Activated CD4-positive, alpha-beta T cell treated with anti-CD3 and anti-CD28 coated beads for 1 hour (primary cell): ENCODE results near the gene ETNK2.

Experiments used
- DNase-seq: peaks from one replicate; pipeline ENCODE4 v3.0.0-alpha.2; 2020

The ETNK2 gene, protein sequence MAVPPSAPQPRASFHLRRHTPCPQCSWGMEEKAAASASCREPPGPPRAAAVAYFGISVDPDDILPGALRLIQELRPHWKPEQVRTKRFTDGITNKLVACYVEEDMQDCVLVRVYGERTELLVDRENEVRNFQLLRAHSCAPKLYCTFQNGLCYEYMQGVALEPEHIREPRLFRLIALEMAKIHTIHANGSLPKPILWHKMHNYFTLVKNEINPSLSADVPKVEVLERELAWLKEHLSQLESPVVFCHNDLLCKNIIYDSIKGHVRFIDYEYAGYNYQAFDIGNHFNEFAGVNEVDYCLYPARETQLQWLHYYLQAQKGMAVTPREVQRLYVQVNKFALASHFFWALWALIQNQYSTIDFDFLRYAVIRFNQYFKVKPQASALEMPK

GRCh38 chr1:204151552-204152309, at the start of gene ETNK2:
Gene ETNK2 (minus strand): TSS chr1:204152044. CDS start chr1:204151852, 192 bp downstream.
- peak; percentile 43 for DNase-seq

DNA sequence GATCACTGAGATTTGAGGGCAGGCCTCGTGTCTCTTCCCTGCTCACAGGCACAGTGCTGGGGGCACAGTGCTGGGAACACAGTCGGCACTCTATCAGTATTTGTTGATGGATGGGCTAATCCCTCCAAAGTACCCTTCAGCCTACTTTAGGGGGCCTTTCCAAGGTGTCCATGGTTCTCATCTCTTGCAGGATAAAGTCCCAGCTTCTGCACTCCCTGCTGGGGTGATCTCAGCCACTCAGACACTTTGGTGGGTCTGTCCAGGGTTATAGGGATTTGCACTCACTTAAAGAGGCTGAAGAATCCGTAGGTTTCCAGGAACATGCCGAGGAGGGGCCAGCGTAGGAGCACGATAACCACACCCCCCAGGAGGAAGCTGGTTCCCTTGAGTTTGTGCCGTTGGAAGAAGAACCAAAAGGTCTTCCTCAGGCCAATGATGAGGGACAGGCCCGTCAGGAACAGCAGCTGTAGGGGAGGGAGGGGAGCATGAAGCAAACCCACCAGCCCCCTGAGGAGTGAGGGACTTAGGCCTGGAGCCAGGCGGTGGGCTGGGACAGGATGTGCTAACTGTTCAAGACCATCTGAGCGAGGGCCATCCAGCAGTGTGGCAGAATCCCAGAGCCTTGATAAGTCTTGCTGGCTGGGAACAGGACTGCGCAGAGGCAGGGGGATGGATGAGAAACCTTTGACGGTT, 49.6 kb upstream of the ETNK2 start:
- no peak for DNase-seq

- DNase-seq = no peak
Measured at GRCh38 chr1:204199579-204199978, 47.7 kb upstream of the ETNK2 start.

DNA sequence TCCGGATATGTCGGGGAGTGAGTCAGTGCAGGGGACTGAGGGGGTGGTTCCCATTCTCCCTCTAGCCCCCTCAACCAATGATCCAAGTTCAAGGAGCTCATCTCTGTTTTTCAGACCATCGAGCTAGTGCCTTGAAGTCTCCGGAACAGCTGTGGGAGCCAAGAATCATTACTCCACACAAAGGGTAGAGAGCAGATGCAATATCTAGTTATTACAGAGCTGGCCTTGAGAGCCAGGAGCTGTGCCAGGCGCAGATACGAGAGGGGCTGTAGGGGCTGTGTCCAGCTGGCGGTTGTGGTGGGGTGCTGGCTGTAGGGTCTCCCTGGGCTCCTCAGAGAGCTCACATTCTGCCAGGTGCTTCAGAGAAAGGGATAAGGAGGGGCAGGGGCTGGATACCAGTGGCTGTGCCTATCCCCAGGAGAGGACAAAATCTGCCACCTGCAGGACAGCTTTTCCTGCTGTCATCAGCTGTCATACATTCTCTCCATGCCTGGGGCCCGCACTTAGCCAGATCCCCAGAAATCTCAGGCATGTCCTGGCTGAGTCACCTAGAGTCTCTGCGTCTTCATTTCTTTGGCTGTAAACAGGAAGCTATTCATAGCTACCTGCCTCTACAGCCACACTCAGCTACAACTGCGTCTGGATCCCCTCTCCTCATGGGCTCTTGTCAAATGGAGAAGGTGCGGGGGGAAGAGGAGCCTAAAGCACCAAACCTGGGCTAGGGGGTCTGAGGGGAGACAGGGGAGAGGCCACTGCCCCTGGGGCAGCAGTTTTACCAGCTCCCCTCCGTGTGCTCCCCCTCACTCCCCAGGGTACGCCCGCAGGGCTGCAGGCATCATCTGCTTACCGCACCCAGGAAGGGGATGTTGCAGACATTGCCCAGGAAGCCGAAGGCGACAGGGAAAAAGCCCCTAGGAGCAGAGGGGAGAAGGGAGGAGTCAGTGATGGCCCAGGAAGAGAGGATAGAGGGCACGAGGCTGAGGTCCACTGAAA, 46.8 kb upstream of the ETNK2 start:
- no peak for DNase-seq

DNA sequence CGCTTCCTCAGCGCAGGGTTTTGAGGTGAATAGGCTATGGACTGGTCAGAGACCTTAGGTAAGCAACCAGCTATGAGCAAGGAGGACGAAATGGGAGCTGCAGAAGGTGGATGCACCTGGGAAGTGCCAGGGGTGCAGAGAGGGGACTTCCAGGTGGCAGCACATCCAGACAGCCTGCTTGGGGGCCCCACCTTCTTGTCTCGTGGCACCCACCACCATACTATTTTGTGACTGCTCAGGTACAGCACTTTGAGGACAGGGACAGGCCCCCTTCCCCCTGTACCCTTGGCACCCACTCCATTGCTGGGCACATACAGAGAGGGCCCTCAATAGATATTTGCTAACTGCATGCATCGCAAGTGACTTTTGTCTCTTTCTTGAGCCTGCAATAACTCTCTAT, 45.2 kb upstream of the ETNK2 start:
- DNase-seq = no peak

GRCh38 chr1:204196068-204196795, 44.4 kb upstream of the ETNK2 start, which contains the start of gene KISS1:
Gene KISS1 (minus strand): TSS chr1:204196491. CDS start chr1:204192876, 3,615 bp downstream.
- DNase-seq = no peak

DNA sequence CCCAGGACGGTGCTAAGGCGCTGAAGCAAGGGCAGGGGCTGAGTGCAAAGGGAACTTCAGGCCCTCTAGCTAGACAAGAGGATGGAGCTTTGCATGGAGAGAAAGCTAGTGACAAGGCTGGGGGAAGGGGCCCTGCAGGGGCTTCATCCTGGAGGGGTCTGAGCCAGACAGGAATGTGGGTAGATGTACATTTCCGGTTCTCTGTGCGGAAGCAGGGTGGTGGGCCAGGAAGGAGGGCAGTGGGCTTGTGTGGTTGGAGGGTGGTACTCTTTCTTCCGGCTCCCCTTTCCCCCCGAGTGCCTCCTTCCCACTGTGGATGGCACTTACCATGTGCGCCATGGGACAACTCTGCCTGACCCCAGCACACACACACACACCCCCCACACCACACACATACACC, 42.9 kb upstream of the ETNK2 start:
- no peak for DNase-seq

GRCh38 chr1:204194080-204194479, 42.2 kb upstream of the ETNK2 start:
- no peak for DNase-seq

GRCh38 chr1:204192589-204193352, 40.9 kb upstream of the ETNK2 start:
- no peak for DNase-seq

DNA sequence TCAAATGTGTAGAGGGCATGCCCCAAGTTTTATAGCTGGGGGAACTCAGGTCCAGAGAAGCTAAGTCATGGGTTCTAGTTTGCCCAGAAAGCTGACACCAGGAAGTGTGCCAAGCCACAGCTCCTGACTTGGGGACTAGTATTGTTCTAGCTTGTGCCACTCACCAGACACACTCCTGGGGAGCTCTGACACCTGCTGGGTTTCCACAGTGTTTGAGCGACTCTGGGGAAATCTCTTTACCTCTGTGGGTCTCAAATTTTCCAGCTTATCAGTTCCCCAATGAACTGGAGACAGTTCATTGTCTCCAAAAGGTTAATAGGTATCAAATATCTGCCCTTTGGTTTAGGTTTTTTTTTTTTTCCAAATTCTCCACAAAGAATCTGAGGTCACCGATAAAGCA, 40.2 kb upstream of the ETNK2 start:
- DNase-seq = no peak

- DNase-seq = no peak
Measured at GRCh38 chr1:204191456-204191855, 39.6 kb upstream of the ETNK2 start.

- no peak for DNase-seq
Measured at GRCh38 chr1:204190212-204191211, 38.7 kb upstream of the ETNK2 start.

GRCh38 chr1:204188959-204189639, 37.3 kb upstream of the ETNK2 start:
- DNase-seq = no peak

DNA sequence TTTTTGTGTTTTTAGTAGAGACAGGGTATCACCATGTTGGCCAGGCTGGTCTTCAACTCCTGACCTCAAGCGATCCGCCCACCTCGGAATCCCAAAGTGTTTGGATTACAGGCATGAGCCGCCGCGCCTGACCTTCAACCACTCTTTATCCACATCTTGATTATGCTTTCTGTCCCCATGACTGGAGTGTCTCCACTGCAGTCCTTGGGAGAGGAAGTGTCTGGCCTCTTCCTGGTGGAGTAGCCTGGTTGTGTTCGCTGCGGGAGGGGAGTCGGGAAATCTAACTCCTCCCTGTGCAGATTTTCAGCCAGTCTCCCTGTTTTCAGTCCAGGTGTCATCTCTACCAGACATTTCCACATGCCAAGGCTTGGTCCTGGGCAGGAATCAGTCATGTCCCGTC, 34.8 kb upstream of the ETNK2 start:
- DNase-seq = no peak

DNA sequence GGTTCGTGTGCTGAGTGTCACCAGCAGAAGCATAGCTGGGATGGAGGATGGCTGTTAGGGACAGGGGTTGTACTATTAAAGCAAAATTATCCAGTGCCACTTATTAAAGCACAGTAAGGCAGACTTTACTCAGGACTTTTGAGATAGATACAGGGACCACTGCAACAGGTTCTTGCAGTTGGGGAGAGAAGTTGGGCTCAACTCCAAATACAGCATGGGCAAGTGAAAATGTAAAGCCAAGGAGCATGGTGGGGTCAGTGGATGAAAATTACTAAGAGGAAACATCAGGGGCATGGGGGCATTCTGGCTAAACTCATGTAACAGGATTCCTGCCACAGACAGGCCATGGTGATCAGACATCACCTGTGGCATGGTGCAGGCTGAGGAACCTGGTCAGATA, 29.3 kb upstream of the ETNK2 start:
- DNase-seq = no peak

DNA sequence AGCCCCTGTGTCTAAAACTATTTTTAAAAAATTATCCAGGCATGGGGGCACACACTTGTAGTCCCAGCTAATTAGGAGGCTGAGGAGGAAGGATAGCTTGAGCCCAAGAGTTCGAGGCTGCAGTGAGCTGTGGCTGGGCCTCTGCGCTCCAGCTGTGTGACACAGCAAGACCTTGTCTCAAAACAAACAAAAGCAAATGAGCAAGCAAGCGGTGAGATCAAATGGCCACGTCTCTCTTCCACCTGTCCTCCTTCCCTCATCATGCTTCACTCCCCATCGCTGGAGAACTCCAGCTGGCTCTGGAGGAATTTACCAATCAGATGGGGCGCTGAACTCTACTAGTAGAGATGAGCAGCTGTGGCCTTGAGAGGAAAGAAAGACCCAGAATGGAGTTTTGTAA, 28.3 kb upstream of the ETNK2 start:
- no peak for DNase-seq

GRCh38 chr1:204178487-204179281, 26.8 kb upstream of the ETNK2 start:
- DNase-seq = no peak

- DNase-seq = no peak
Measured at GRCh38 chr1:204177133-204177532, 25.3 kb upstream of the ETNK2 start.
